IPS-11a (cell line): ENCODE data around the gene METTL8.

Experiments
- H3K4me3 ChIP-seq: one replicate; pipeline ENCODE4 v1.5.1; 2013; ENCODE audit warnings: low read depth, low read length, control low read depth

Gene METTL8

GRCh38 chr2:171267855-171268629, 165.7 kb downstream of the METTL8 start:
- no peak overlapping the region for H3K4me3 ChIP-seq
